ENCODE measurements around the gene PHETA1.

The PHETA1 gene

DNA sequence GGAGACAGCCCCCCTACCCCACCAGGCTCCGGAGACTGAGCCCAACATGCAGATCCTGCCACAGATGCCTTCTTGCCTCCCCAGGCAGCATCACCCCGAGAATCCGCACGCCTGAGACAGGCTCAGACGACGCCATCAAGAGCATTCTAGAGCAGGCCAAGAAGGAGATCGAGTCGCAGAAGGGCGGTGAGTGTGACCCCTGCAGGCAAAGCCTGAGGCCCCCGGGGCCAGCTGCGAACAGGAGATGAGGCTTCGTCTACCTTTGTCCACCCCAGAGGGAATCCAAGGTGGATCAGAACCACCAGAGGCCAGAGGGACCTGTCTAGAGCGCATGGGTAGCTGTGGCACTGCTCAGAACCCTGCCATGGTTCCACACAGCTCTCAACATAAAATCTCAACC is 56.9 kb downstream of the PHETA1 start:
- DNase-seq (ENCODE audit: low read depth), result no peak
- TF ChIP-seq, protein P1, sequence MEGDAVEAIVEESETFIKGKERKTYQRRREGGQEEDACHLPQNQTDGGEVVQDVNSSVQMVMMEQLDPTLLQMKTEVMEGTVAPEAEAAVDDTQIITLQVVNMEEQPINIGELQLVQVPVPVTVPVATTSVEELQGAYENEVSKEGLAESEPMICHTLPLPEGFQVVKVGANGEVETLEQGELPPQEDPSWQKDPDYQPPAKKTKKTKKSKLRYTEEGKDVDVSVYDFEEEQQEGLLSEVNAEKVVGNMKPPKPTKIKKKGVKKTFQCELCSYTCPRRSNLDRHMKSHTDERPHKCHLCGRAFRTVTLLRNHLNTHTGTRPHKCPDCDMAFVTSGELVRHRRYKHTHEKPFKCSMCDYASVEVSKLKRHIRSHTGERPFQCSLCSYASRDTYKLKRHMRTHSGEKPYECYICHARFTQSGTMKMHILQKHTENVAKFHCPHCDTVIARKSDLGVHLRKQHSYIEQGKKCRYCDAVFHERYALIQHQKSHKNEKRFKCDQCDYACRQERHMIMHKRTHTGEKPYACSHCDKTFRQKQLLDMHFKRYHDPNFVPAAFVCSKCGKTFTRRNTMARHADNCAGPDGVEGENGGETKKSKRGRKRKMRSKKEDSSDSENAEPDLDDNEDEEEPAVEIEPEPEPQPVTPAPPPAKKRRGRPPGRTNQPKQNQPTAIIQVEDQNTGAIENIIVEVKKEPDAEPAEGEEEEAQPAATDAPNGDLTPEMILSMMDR (conservative IDR thresholded peaks at IDR 0.05; ENCODE audit: control insufficient read depth, insufficient read depth, low read depth, low read length), result no peak
- no peak overlapping the region for H3K4me3 ChIP-seq (ENCODE audit: control insufficient read depth, low read depth, low read length)

DNA sequence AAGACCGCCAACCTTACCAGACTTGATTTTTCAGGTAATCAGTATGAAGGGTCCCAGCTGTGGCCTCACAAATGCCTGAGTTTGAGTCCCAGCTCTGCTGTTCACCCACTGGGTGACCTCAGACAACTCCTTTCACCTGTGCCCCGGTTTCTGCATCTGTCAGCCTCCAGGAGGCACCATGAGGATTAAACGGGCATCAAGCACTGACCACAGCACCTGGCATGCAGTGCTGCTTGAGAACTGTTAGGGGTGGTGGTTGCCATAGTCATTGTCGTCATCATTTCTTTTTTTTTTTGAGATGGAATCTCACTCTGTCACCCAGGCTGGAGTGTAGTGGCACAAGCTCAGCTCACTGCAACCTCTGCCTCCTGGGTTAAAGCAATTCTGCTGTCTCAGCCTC is 57.9 kb downstream of the PHETA1 start:
- H3K4me3 ChIP-seq (ENCODE audit: control insufficient read depth, low read depth, low read length), result no peak overlapping the region
- no peak for DNase-seq (ENCODE audit: low read depth)
- TF ChIP-seq, protein P1 (conservative IDR thresholded peaks at IDR 0.05; ENCODE audit: control insufficient read depth, insufficient read depth, low read depth, low read length), result no peak

Measured in fibroblast of mammary gland (primary cell).